GM19372 (cell line): ENCODE results near the gene D2HGDH.
"Not testable (repeated sequence)": the region's sequence is repeated elsewhere in the genome, so short reads cannot be mapped to it uniquely, and the experiment has no call there.

ENCODE experiments used
- ATAC-seq: cut with Tn5 transposase; IDR thresholded peaks from one replicate; pipeline ENCODE4 v1.9.1; 2021; ENCODE audit warnings: mild to moderate bottlenecking, low read depth, moderate library complexity; ENCODE audit not compliant: unreplicated experiment

Gene D2HGDH

GRCh38 chr2:241815477-241816430 lies 81.3 kb downstream of the D2HGDH start:
- no peak for ATAC-seq

- no peak for ATAC-seq
These were observed 82.1 kb downstream of the D2HGDH start for GRCh38 chr2:241816431-241817121.

DNA sequence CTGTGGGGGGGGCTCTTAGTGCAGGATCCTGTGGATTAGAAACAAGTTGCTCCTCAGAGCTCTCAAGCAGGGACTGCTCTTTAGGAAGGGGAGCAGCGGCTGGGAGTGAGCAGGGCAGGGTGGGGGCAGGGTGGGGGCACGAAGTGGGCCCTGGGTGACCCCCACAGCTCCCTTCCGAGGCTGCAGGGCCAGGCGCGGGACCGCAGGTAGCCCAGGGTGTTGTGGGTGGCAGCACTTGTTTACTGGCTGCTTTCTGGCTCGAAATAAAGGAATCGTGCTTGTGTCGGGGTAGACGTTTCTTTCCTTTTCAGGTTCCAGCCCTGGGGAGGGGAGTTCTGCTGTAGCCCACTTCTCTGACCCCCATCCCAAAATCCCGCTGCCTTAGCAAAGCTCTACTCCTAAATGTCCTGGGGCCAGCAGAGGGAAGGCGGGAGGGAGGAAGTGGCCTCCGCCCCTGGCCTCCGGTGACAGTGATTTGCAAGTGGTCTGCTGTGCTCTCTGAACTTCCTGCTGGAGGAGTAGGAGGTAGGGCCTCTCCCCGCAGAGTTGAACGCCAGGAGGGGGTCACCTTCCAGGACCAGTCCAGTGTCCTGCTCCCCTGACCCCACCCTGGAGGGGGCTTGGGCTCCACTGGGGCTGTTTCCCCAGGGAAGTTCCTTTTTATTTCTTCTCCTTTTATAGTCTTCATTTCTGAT lies 82.8 kb downstream of the D2HGDH start:
- ATAC-seq = no peak

GRCh38 chr2:241817821-241818215 lies 83.4 kb downstream of the D2HGDH start:
- ATAC-seq = not testable (repeated sequence)
